ENCODE results near the gene STXBP2.

DNA sequence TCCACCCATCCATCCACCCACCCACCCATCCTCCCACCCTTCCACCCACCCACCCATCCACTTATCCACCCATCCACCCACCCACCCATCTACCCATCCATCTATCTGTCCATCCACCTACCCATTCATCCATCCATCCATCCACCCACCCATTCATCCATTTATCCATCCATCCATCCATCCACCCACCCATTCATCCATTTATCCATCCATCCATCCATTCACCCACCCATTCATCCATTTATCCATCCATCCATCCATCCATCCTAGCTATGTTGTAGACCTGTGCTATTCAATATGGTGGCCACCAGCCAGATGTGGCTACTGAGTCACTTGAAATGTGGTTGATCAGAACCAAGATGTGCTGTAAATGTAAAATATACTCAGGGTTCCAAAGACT, 36.2 kb upstream of the STXBP2 start:
- TF ChIP-seq TAF1 (IDR thresholded peaks at IDR 0.05; ENCODE audit: borderline replicate concordance, low read depth, low read length) (no peak), POLR2A (IDR thresholded peaks at IDR 0.05; ENCODE audit: low read depth, low read length) (no peak)
